Measurements from ENCODE around the gene DLG5.

DLG5 gene

GRCh38 chr10:77846718-77847311 lies 79.7 kb downstream of the DLG5 start:
- Histone ChIP-seq H3K27me3 (ENCODE audit: insufficient read depth, low read depth, severe bottlenecking) (no peaks in the 10 kb centered on the region), H3K27ac (peak overlapping the region; percentile 75), H3K9me3 (ENCODE audit: severe bottlenecking) (no peaks in the 10 kb centered on the region), H3K4me3 (ENCODE audit: low read depth, low read length) (no peak overlapping the region), H3K36me3 (peaks cover 68% of the 10 kb centered on the region)
- TF ChIP-seq CTCF (IDR thresholded peaks at IDR 0.05; ENCODE audit: low read depth, low read length): peak; percentile 91
- peak; percentile 81 for DNase-seq

GRCh38 chr10:77845451-77845850 lies 81.1 kb downstream of the DLG5 start:
- H3K27ac ChIP-seq: peak overlapping the region; percentile 20; the same call in 1 of the 2 replicates
- no peak for TF ChIP-seq CTCF (IDR thresholded peaks at IDR 0.05; ENCODE audit: low read depth, low read length)
- peaks cover 74% of the 10 kb centered on the region for H3K36me3 ChIP-seq
- DNase-seq: no peak
- no peaks in the 10 kb centered on the region for H3K27me3 ChIP-seq (ENCODE audit: insufficient read depth, low read depth, severe bottlenecking)
- no peaks in the 10 kb centered on the region for H3K9me3 ChIP-seq (ENCODE audit: severe bottlenecking)
- H3K4me3 ChIP-seq (ENCODE audit: low read depth, low read length): no peak overlapping the region

GRCh38 chr10:77844713-77845445 lies 81.7 kb downstream of the DLG5 start:
- Histone ChIP-seq H3K9me3 (ENCODE audit: severe bottlenecking) (no peaks in the 10 kb centered on the region), H3K4me3 (ENCODE audit: low read depth, low read length) (no peak overlapping the region), H3K27me3 (ENCODE audit: insufficient read depth, low read depth, severe bottlenecking) (no peaks in the 10 kb centered on the region), H3K36me3 (peaks cover 80% of the 10 kb centered on the region), H3K27ac (peak overlapping the region; percentile 20; the same call in 1 of the 2 replicates)
- no peak for DNase-seq
- no peak for TF ChIP-seq CTCF (IDR thresholded peaks at IDR 0.05; ENCODE audit: low read depth, low read length)

- Histone ChIP-seq H3K9me3 (ENCODE audit: severe bottlenecking) (no peaks in the 10 kb centered on the region), H3K4me3 (ENCODE audit: low read depth, low read length) (no peak overlapping the region), H3K27me3 (ENCODE audit: insufficient read depth, low read depth, severe bottlenecking) (no peaks in the 10 kb centered on the region), H3K36me3 (peaks cover 84% of the 10 kb centered on the region), H3K27ac (no peak overlapping the region)
- TF ChIP-seq CTCF (IDR thresholded peaks at IDR 0.05; ENCODE audit: low read depth, low read length): no peak
- DNase-seq: no peak
These were observed 82.4 kb downstream of the DLG5 start for GRCh38 chr10:77844177-77844576.

- DNase-seq: no peak
- Histone ChIP-seq H3K36me3 (peaks cover 91% of the 10 kb centered on the region), H3K4me3 (ENCODE audit: low read depth, low read length) (no peak overlapping the region), H3K9me3 (ENCODE audit: severe bottlenecking) (no peaks in the 10 kb centered on the region), H3K27ac (no peak overlapping the region), H3K27me3 (ENCODE audit: insufficient read depth, low read depth, severe bottlenecking) (no peaks in the 10 kb centered on the region)
- no peak for TF ChIP-seq CTCF (IDR thresholded peaks at IDR 0.05; ENCODE audit: low read depth, low read length)
These were observed 83.3 kb downstream of the DLG5 start for GRCh38 chr10:77843264-77843663.

All from WERI-Rb-1 (cell line).